NCI-H1417 (cell line): ENCODE data around the gene PCSK5.
"Not testable (repeated sequence)": the region's sequence is repeated elsewhere in the genome, so short reads cannot be mapped to it uniquely, and the experiment has no call there.

Experiments used
- DNase-seq, 3 experiments: peaks; one replicate each; lab custom pipeline; 2025; lab: John Stamatoyannopoulos, UW

Gene PCSK5

GRCh38 chr9:75890472-75891276, at the start of gene PCSK5:
PCSK5 (plus strand) TSS chr9:75890673; CDS start chr9:75891182, 509 bp downstream.
- DNase-seq: peak; percentile 60 to 90 (median 85)

- no peak for DNase-seq
Measured at GRCh38 chr9:75844321-75844720, 46.2 kb upstream of the PCSK5 start.

GRCh38 chr9:75845806-75846205, 44.7 kb upstream of the PCSK5 start:
- DNase-seq: no peak

GRCh38 chr9:75847085-75847484, 43.4 kb upstream of the PCSK5 start:
- DNase-seq: no peak

GRCh38 chr9:75850459-75851200, 39.8 kb upstream of the PCSK5 start:
- no peak for DNase-seq

- DNase-seq: no peak
Measured at GRCh38 chr9:75851917-75852316, 38.6 kb upstream of the PCSK5 start.

- no peak for DNase-seq
Measured at GRCh38 chr9:75852746-75853145, 37.7 kb upstream of the PCSK5 start.

GRCh38 chr9:75855509-75855908, 35.0 kb upstream of the PCSK5 start:
- DNase-seq: peak in 1 of 3 experiments; percentile 18

GRCh38 chr9:75858497-75859092, 31.9 kb upstream of the PCSK5 start:
- DNase-seq: no peak

- DNase-seq: no peak
Measured at GRCh38 chr9:75864266-75864665, 26.2 kb upstream of the PCSK5 start.

GRCh38 chr9:75866273-75866871, 24.1 kb upstream of the PCSK5 start:
- DNase-seq: peak; percentile 28 to 68 (median 47)

GRCh38 chr9:75868526-75868925, 21.9 kb upstream of the PCSK5 start:
- DNase-seq: not testable (repeated sequence)

GRCh38 chr9:75869236-75869635, 21.2 kb upstream of the PCSK5 start:
- DNase-seq: no peak

GRCh38 chr9:75870450-75870849, 20.0 kb upstream of the PCSK5 start:
- no peak for DNase-seq

- no peak for DNase-seq
Measured at GRCh38 chr9:75871624-75872023, 18.8 kb upstream of the PCSK5 start.

GRCh38 chr9:75873712-75874111, 16.8 kb upstream of the PCSK5 start:
- DNase-seq: no peak

- DNase-seq: peak in 1 of 3 experiments; percentile 62
Measured at GRCh38 chr9:75876999-75877640, 13.4 kb upstream of the PCSK5 start.

GRCh38 chr9:75878488-75878860, 12.0 kb upstream of the PCSK5 start:
- DNase-seq: no peak

GRCh38 chr9:75880618-75881017, 9.9 kb upstream of the PCSK5 start:
- DNase-seq: no peak

- DNase-seq: no peak
Measured at GRCh38 chr9:75881761-75882160, 8.7 kb upstream of the PCSK5 start.

GRCh38 chr9:75885652-75886051, 4.8 kb upstream of the PCSK5 start:
- no peak for DNase-seq

- DNase-seq: no peak
Measured at GRCh38 chr9:75889577-75889976, 896 bp upstream of the PCSK5 start.
